Bone marrow (tissue), 2 donors: ENCODE measurements around the gene CIAO2A.
"Not testable (repeated sequence)": the region's sequence is repeated elsewhere in the genome, so short reads cannot be mapped to it uniquely, and the experiment has no call there.

Experiments
- DNase-seq, 2 donors: peaks; one replicate each; lab custom pipeline; 2025; lab: John Stamatoyannopoulos, UW

CIAO2A gene

GRCh38 chr15:64112073-64112772, 18.6 kb upstream of the CIAO2A start:
- no peak for DNase-seq

- DNase-seq, result no peak
Measured at GRCh38 chr15:64111679-64112050, 18.0 kb upstream of the CIAO2A start.

GRCh38 chr15:64110950-64111678, 17.5 kb upstream of the CIAO2A start:
- no peak for DNase-seq

- not testable (repeated sequence) for DNase-seq
Measured at GRCh38 chr15:64110108-64110701, 16.6 kb upstream of the CIAO2A start.

- DNase-seq, result no peak
Measured at GRCh38 chr15:64107337-64107736, 13.7 kb upstream of the CIAO2A start.

- DNase-seq, result peak in 1 of 2 donors; percentile 62
Measured at GRCh38 chr15:64105113-64105704, 11.6 kb upstream of the CIAO2A start.

GRCh38 chr15:64102497-64102896, 8.9 kb upstream of the CIAO2A start:
- no peak for DNase-seq

- no peak for DNase-seq
Measured at GRCh38 chr15:64100958-64101357, 7.3 kb upstream of the CIAO2A start.

GRCh38 chr15:64099379-64099778, 5.7 kb upstream of the CIAO2A start:
- no peak for DNase-seq

- no peak for DNase-seq
Measured at GRCh38 chr15:64096668-64097384, 3.2 kb upstream of the CIAO2A start.

GRCh38 chr15:64095795-64096667, 2.4 kb upstream of the CIAO2A start, which contains the start of gene SNX1:
Gene SNX1, plus strand, starts transcription at chr15:64095982. Its CDS starts 32 bp downstream, at chr15:64096014.
- DNase-seq, result peak; percentile 83 to 89

GRCh38 chr15:64095431-64095794, 1.8 kb upstream of the CIAO2A start:
- no peak for DNase-seq

- no peak for DNase-seq
Measured at GRCh38 chr15:64092864-64093626, 593 bp downstream of the CIAO2A start.

GRCh38 chr15:64092075-64092820, 1.4 kb downstream of the CIAO2A start:
- no peak for DNase-seq

GRCh38 chr15:64090527-64090926, 3.1 kb downstream of the CIAO2A start:
- peak in 1 of 2 donors; percentile 60 for DNase-seq

GRCh38 chr15:64089543-64090280, 3.9 kb downstream of the CIAO2A start:
- peak in 1 of 2 donors; percentile 85 for DNase-seq

- no peak for DNase-seq
Measured at GRCh38 chr15:64082757-64083156, 10.9 kb downstream of the CIAO2A start.

GRCh38 chr15:64073496-64073895, 20.1 kb downstream of the CIAO2A start:
- not testable (repeated sequence) for DNase-seq

GRCh38 chr15:64072812-64073211, 20.8 kb downstream of the CIAO2A start:
- DNase-seq, result no peak
